ENCODE measurements around the gene ZNF28. TPM values are rescaled to one million over a fixed set of nuclear protein-coding genes. Genes with fewer than 3 reads are reported as not detected.
A peak's percentile ranks its signal among the peaks of the same experiment; 100 is the strongest.
"Not testable (repeated sequence)": the region's sequence is repeated elsewhere in the genome, so short reads cannot be mapped to it uniquely, and the experiment has no call there.

Gene ZNF28
- total RNA-seq, 1 experiment from 2014 or later, result 26.7 TPM

- POLR2A ChIA-PET, result no interaction called here
- H3K9me3 ChIP-seq (ENCODE audit: control insufficient read depth, insufficient read depth, low read depth, low read length), result no peaks in the 10 kb centered on the region
- DNase-seq (ENCODE audit: low read depth, low spot score) (no peak), ATAC-seq (no peak)
- in situ Hi-C loops (cut with HindIII; ENCODE audit: low pct_unique_long_range_greater_than_20kb, low sequenced_read_pairs) (no loop called here), intact Hi-C loops (cut with micrococcal nuclease; ENCODE audit: unreplicated experiment) (no loop called here)
- no peak overlapping the region for H3K27ac ChIP-seq (ENCODE audit: low read length)
- H3K4me3 ChIP-seq (ENCODE audit: low read depth in 2 of 2, low read length in 2 of 2), result no peak overlapping the region
- BruUV-seq (replicated peaks), result no TSS peak
- no peaks in the 10 kb centered on the region for H3K4me1 ChIP-seq (ENCODE audit: control insufficient read depth, insufficient read depth, low read length)
- H3K36me3 ChIP-seq (ENCODE audit: control insufficient read depth, insufficient read depth, low read length), result no peaks in the 10 kb centered on the region
- no peak for TF ChIP-seq POLR2AphosphoS5 (IDR thresholded peaks at IDR 0.05; ENCODE audit: low read depth, low read length)
- no peak for TF ChIP-seq TCF7L2 (IDR thresholded peaks at IDR 0.05; ENCODE audit: low read depth, low read length)
- no peak for TF ChIP-seq SIN3A (IDR thresholded peaks at IDR 0.05; ENCODE audit: borderline replicate concordance, insufficient read depth, low read depth, low read length)
- TF ChIP-seq CTCF (IDR thresholded peaks at IDR 0.05), result no peak
- TF ChIP-seq REST (IDR thresholded peaks at IDR 0.05; ENCODE audit: insufficient read depth in 1 of 2, low read depth in 2 of 2, low read length in 1 of 2), result no peak
- CTCF ChIA-PET, result no interaction called here
- no peaks in the 10 kb centered on the region for H3K27me3 ChIP-seq (ENCODE audit: control insufficient read depth, insufficient read depth, low read length)
Observed at GRCh38 chr19:52823676-52824075, 2.2 kb upstream of the ZNF28 start.

- H3K36me3 ChIP-seq (ENCODE audit: control insufficient read depth, insufficient read depth, low read length); H3K27me3 ChIP-seq (ENCODE audit: control insufficient read depth, insufficient read depth, low read length); CTCF ChIA-PET; in situ Hi-C loops (cut with HindIII; ENCODE audit: low pct_unique_long_range_greater_than_20kb, low sequenced_read_pairs); intact Hi-C loops (cut with micrococcal nuclease; ENCODE audit: unreplicated experiment); H3K9me3 ChIP-seq (ENCODE audit: control insufficient read depth, insufficient read depth, low read depth, low read length); DNase-seq (ENCODE audit: low read depth, low spot score); H3K4me1 ChIP-seq (ENCODE audit: control insufficient read depth, insufficient read depth, low read length): not testable (repeated sequence)
- ATAC-seq, result peak; percentile 65
- Histone ChIP-seq H3K27ac (ENCODE audit: low read length) (peak overlapping the region; percentile 66), H3K4me3 (ENCODE audit: low read depth in 2 of 2, low read length in 2 of 2) (peak overlapping the region; percentile 57 to 75)
- POLR2A ChIA-PET, result interaction anchor here (0.6 kb wide), 1 partner anchor 900 kb away, joined by 5 read pairs; no protein-coding TSS in a partner anchor
- BruUV-seq (replicated peaks), result TSS peak; percentile 83
Observed at GRCh38 chr19:52820472-52821203, 795 bp downstream of the ZNF28 start.

GRCh38 chr19:52809801-52810200 lies 11.6 kb downstream of the ZNF28 start:
- intact Hi-C loops (cut with micrococcal nuclease; ENCODE audit: unreplicated experiment), result no loop called here
- no TSS peak for BruUV-seq (replicated peaks)

More at GRCh38 chr19:52809801-52810200, 11.6 kb downstream of the ZNF28 start:
- H3K27ac ChIP-seq (ENCODE audit: low read length), result no peak overlapping the region
- TF ChIP-seq SIN3A (IDR thresholded peaks at IDR 0.05; ENCODE audit: borderline replicate concordance, insufficient read depth, low read depth, low read length) (no peak), POLR2AphosphoS5 (IDR thresholded peaks at IDR 0.05; ENCODE audit: low read depth, low read length) (no peak), CTCF (IDR thresholded peaks at IDR 0.05) (no peak), REST (IDR thresholded peaks at IDR 0.05; ENCODE audit: insufficient read depth in 1 of 2, low read depth in 2 of 2, low read length in 1 of 2) (no peak), TCF7L2 (IDR thresholded peaks at IDR 0.05; ENCODE audit: low read depth, low read length) (no peak)
- ATAC-seq (no peak), DNase-seq (ENCODE audit: low read depth, low spot score) (no peak)
- ChIA-PET CTCF (no interaction called here), POLR2A (no interaction called here)
- H3K4me1 ChIP-seq (ENCODE audit: control insufficient read depth, insufficient read depth, low read length), result no peaks in the 10 kb centered on the region
- H3K36me3 ChIP-seq (ENCODE audit: control insufficient read depth, insufficient read depth, low read length), result no peaks in the 10 kb centered on the region; the same call in 1 of the 2 replicates
- no peak overlapping the region for H3K4me3 ChIP-seq (ENCODE audit: low read depth in 2 of 2, low read length in 2 of 2)
- in situ Hi-C loops (cut with HindIII; ENCODE audit: low pct_unique_long_range_greater_than_20kb, low sequenced_read_pairs), result no loop called here
- H3K27me3 ChIP-seq (ENCODE audit: control insufficient read depth, insufficient read depth, low read length), result no peaks in the 10 kb centered on the region
- peaks cover 3% of the 10 kb centered on the region; the same call in 1 of the 2 replicates for H3K9me3 ChIP-seq (ENCODE audit: control insufficient read depth, insufficient read depth, low read depth, low read length)

Data from Panc1 (cell line).